ENCODE data around the gene VRK2.
"Not testable (repeated sequence)": the region's sequence is repeated elsewhere in the genome, so short reads cannot be mapped to it uniquely, and the experiment has no call there.

The VRK2 gene

GRCh38 chr2:58110765-58111164 lies 64.2 kb downstream of the VRK2 start:
- DNase-seq: no peak

GRCh38 chr2:58113563-58113962 lies 67.0 kb downstream of the VRK2 start:
- DNase-seq: not testable (repeated sequence)

GRCh38 chr2:58120626-58121229 lies 74.1 kb downstream of the VRK2 start:
- no peak for DNase-seq

GRCh38 chr2:58122040-58122439 lies 75.4 kb downstream of the VRK2 start:
- DNase-seq: no peak

GRCh38 chr2:58122540-58122939 lies 75.9 kb downstream of the VRK2 start:
- DNase-seq: no peak

- no peak for DNase-seq
Observed at GRCh38 chr2:58127111-58127510, 80.5 kb downstream of the VRK2 start.

- no peak for DNase-seq
Observed at GRCh38 chr2:58130238-58130637, 83.6 kb downstream of the VRK2 start.

- DNase-seq: no peak
Observed at GRCh38 chr2:58131191-58132011, 84.8 kb downstream of the VRK2 start.

- DNase-seq: no peak
Observed at GRCh38 chr2:58133395-58133794, 86.8 kb downstream of the VRK2 start.

GRCh38 chr2:58135861-58136260 lies 89.3 kb downstream of the VRK2 start:
- DNase-seq: no peak

- DNase-seq: no peak
Observed at GRCh38 chr2:58137221-58137620, 90.6 kb downstream of the VRK2 start.

- DNase-seq: no peak
Observed at GRCh38 chr2:58137856-58138255, 91.2 kb downstream of the VRK2 start.

- DNase-seq: no peak
Observed at GRCh38 chr2:58138396-58139030, 91.9 kb downstream of the VRK2 start.

GRCh38 chr2:58140508-58141072 lies 94.0 kb downstream of the VRK2 start:
- DNase-seq: no peak

GRCh38 chr2:58145769-58146168 lies 99.2 kb downstream of the VRK2 start:
- not testable (repeated sequence) for DNase-seq

- DNase-seq: no peak
Observed at GRCh38 chr2:58146707-58147106, 100.1 kb downstream of the VRK2 start.

GRCh38 chr2:58155160-58155778 lies 108.7 kb downstream of the VRK2 start:
- DNase-seq: no peak

- no peak for DNase-seq
Observed at GRCh38 chr2:58156780-58157179, 110.2 kb downstream of the VRK2 start.

- DNase-seq: no peak
Observed at GRCh38 chr2:58157754-58158153, 111.1 kb downstream of the VRK2 start.

GRCh38 chr2:58158481-58158880 lies 111.9 kb downstream of the VRK2 start:
- DNase-seq: no peak

GRCh38 chr2:58163913-58164312 lies 117.3 kb downstream of the VRK2 start:
- no peak for DNase-seq

- DNase-seq: not testable (repeated sequence)
Observed at GRCh38 chr2:58168130-58168529, 121.5 kb downstream of the VRK2 start.

- not testable (repeated sequence) for DNase-seq
Observed at GRCh38 chr2:58169845-58170244, 123.2 kb downstream of the VRK2 start.
